ENCODE measurements around the gene JUND. TPM values are rescaled to one million over a fixed set of nuclear protein-coding genes. Genes with fewer than 3 reads are reported as not detected.

Gene JUND
- total RNA-seq, 2 experiments from 2014 or later: 79.0 to 138 TPM

GRCh38 chr19:18312092-18312534, 30.7 kb upstream of the JUND start:
- POLR2A ChIA-PET: no interaction called here
- Histone ChIP-seq H4K20me1 (ENCODE audit: insufficient read depth, low read length) (no peaks in the 10 kb centered on the region), H2AFZ (ENCODE audit: low read length) (no peak overlapping the region), H3K4me1 (ENCODE audit: insufficient read depth, low read length, poor library complexity, severe bottlenecking) (peaks cover 18% of the 10 kb centered on the region), H3K36me3 (ENCODE audit: insufficient read depth, low read length) (peaks cover 86% of the 10 kb centered on the region), H3K4me3 (ENCODE audit: low read depth, low read length, poor library complexity, severe bottlenecking) (no peak overlapping the region), H3K27ac (ENCODE audit: low read depth, low read length, poor library complexity, severe bottlenecking) (no peak overlapping the region), H3K9me2 (ENCODE audit: insufficient read depth, low read length) (no peaks in the 10 kb centered on the region), H3K79me2 (ENCODE audit: insufficient read depth, low read depth, low read length) (no peaks in the 10 kb centered on the region), H3K9me3 (ENCODE audit: low read length) (no peaks in the 10 kb centered on the region), H3K4me2 (ENCODE audit: low read length) (no peak overlapping the region)
- no TSS peak for BruUV-seq (replicated peaks)
- DNase-seq (ENCODE audit: low spot score): no peak
- TF ChIP-seq CTCF (conservative IDR thresholded peaks at IDR 0.05; ENCODE audit: low read length) (no peak), EZH2phosphoT487 (IDR thresholded peaks at IDR 0.05; ENCODE audit: borderline replicate concordance, low read depth, low read length) (no peak)
- intact Hi-C loops (cut with micrococcal nuclease; ENCODE audit: unreplicated experiment): no loop called here
- CTCF ChIA-PET (ENCODE audit: unreplicated experiment): no interaction called here

- CTCF ChIA-PET (ENCODE audit: unreplicated experiment): no interaction called here
- Histone ChIP-seq H3K4me2 (ENCODE audit: low read length) (no peak overlapping the region), H2AFZ (ENCODE audit: low read length) (no peak overlapping the region), H3K4me3 (ENCODE audit: low read depth, low read length, poor library complexity, severe bottlenecking) (no peak overlapping the region), H3K9me3 (ENCODE audit: low read length) (no peaks in the 10 kb centered on the region), H3K4me1 (ENCODE audit: insufficient read depth, low read length, poor library complexity, severe bottlenecking) (peaks cover 21% of the 10 kb centered on the region), H3K9me2 (ENCODE audit: insufficient read depth, low read length) (no peaks in the 10 kb centered on the region), H3K79me2 (ENCODE audit: insufficient read depth, low read depth, low read length) (no peaks in the 10 kb centered on the region), H3K36me3 (ENCODE audit: insufficient read depth, low read length) (peaks cover 91% of the 10 kb centered on the region), H3K27ac (ENCODE audit: low read depth, low read length, poor library complexity, severe bottlenecking) (no peak overlapping the region), H4K20me1 (ENCODE audit: insufficient read depth, low read length) (no peaks in the 10 kb centered on the region)
- no TSS peak for BruUV-seq (replicated peaks)
- intact Hi-C loops (cut with micrococcal nuclease; ENCODE audit: unreplicated experiment): no loop called here
- DNase-seq (ENCODE audit: low spot score): no peak
- POLR2A ChIA-PET: no interaction called here
- TF ChIP-seq CTCF (conservative IDR thresholded peaks at IDR 0.05; ENCODE audit: low read length) (no peak), EZH2phosphoT487 (IDR thresholded peaks at IDR 0.05; ENCODE audit: borderline replicate concordance, low read depth, low read length) (no peak)
Observed at GRCh38 chr19:18311502-18312091, 30.2 kb upstream of the JUND start.

GRCh38 chr19:18310966-18311365, 29.5 kb upstream of the JUND start:
- no peaks in the 10 kb centered on the region for H3K9me2 ChIP-seq (ENCODE audit: insufficient read depth, low read length)
- H4K20me1 ChIP-seq (ENCODE audit: insufficient read depth, low read length): no peaks in the 10 kb centered on the region
- no peak overlapping the region for H3K4me3 ChIP-seq (ENCODE audit: low read depth, low read length, poor library complexity, severe bottlenecking)
- CTCF ChIA-PET (ENCODE audit: unreplicated experiment): no interaction called here
- DNase-seq (ENCODE audit: low spot score): no peak
- TF ChIP-seq EZH2phosphoT487 (IDR thresholded peaks at IDR 0.05; ENCODE audit: borderline replicate concordance, low read depth, low read length): no peak
- no peak for TF ChIP-seq CTCF (conservative IDR thresholded peaks at IDR 0.05; ENCODE audit: low read length)
- intact Hi-C loops (cut with micrococcal nuclease; ENCODE audit: unreplicated experiment): no loop called here
- peaks cover 97% of the 10 kb centered on the region for H3K36me3 ChIP-seq (ENCODE audit: insufficient read depth, low read length)
- H3K4me1 ChIP-seq (ENCODE audit: insufficient read depth, low read length, poor library complexity, severe bottlenecking): peaks cover 21% of the 10 kb centered on the region
- POLR2A ChIA-PET: no interaction called here
- H3K4me2 ChIP-seq (ENCODE audit: low read length): no peak overlapping the region
- no peaks in the 10 kb centered on the region for H3K9me3 ChIP-seq (ENCODE audit: low read length)
- no peak overlapping the region for H3K27ac ChIP-seq (ENCODE audit: low read depth, low read length, poor library complexity, severe bottlenecking)
- no peak overlapping the region for H2AFZ ChIP-seq (ENCODE audit: low read length)
- no peaks in the 10 kb centered on the region for H3K79me2 ChIP-seq (ENCODE audit: insufficient read depth, low read depth, low read length)
- no TSS peak for BruUV-seq (replicated peaks)

Data from OCI-LY7 (cell line).